Smooth muscle cell (in vitro differentiated cells): ENCODE data around the gene CLDND1. TPM values are rescaled to one million over a fixed set of nuclear protein-coding genes. Genes with fewer than 3 reads are reported as not detected.
A peak's percentile ranks its signal among the peaks of the same experiment; 100 is the strongest.

Experiments
- DNase-seq: peaks from one replicate; lab custom pipeline; 2025; ENCODE audit not compliant: unreplicated experiment; lab: John Stamatoyannopoulos, UW
- H2AFZ ChIP-seq: fragments of 200-600 bp; sonication (generic); 2 replicates; pipeline ENCODE4 v1.6.0; 2016; ENCODE audit warnings: antibody characterized with exemption, low read depth, mild to moderate bottlenecking
- H3F3A ChIP-seq: fragments of 200-600 bp; sonication (generic); 2 replicates; pipeline ENCODE4 v1.6.0; 2017; ENCODE audit warnings: antibody characterized with exemption, low read depth
- H3K27ac ChIP-seq: fragments of 200-600 bp; sonication (generic); 2 replicates; pipeline ENCODE4 v1.5.1; 2016; ENCODE audit warnings: low read depth, mild to moderate bottlenecking
- H3K27me3 ChIP-seq: fragments of 200-600 bp; sonication (generic); 2 replicates; pipeline ENCODE4 v1.6.1; 2016; ENCODE audit warnings: low read depth, mild to moderate bottlenecking
- H3K36me3 ChIP-seq: fragments of 200-600 bp; sonication (generic); 2 replicates; pipeline ENCODE4 v1.5.1; 2016; ENCODE audit warnings: low read depth
- H3K4me1 ChIP-seq: fragments of 200-600 bp; sonication (generic); 2 replicates; pipeline ENCODE4 v1.5.1; 2016; ENCODE audit warnings: low read depth
- H3K4me2 ChIP-seq: fragments of 200-600 bp; sonication (generic); 2 replicates; pipeline ENCODE4 v1.6.0; 2016; ENCODE audit warnings: mild to moderate bottlenecking
- H3K4me3 ChIP-seq: fragments of 200-600 bp; sonication (generic); 2 replicates; pipeline ENCODE4 v1.5.1; 2016; ENCODE audit warnings: mild to moderate bottlenecking
- H3K79me2 ChIP-seq: fragments of 200-600 bp; sonication (generic); 2 replicates; pipeline ENCODE4 v1.6.0; 2016; ENCODE audit warnings: low read depth, mild to moderate bottlenecking
- H3K9ac ChIP-seq: fragments of 200-600 bp; sonication (generic); 2 replicates; pipeline ENCODE4 v1.6.0; 2016; ENCODE audit warnings: low read depth
- H3K9me3 ChIP-seq: fragments of 200-600 bp; sonication (generic); replicated peaks from 2 replicates; pipeline ENCODE4 v1.5.1; 2016; ENCODE audit warnings: low read depth
- H4K20me1 ChIP-seq: fragments of 200-600 bp; sonication (generic); 2 replicates; pipeline ENCODE4 v1.6.0; 2016; ENCODE audit warnings: low read depth
- WGBS: methylation state at CpG from one replicate; pipeline ENCODE4 v1.1.7; 2016; ENCODE audit warnings: low lambda C conversion rate; 5-methylcytosine and 5-hydroxymethylcytosine counted together
- polyA plus RNA-seq: library from polyadenylated mRNA; unstranded; fragments of >200 nt; fragmentation: Nextera tagmentation; extraction: Ambion mirVana; gene quantifications from 2 replicates; pipeline ENCODE4 v1.2.1, GENCODE V29; 2016
- total RNA-seq: library from RNA; depleted of rRNA; stranded (reverse); fragments of >200 nt; gene quantifications from 2 replicates; pipeline ENCODE4 v1.2.3, GENCODE V29; 2014
- TF ChIP-seq, protein P1 (sequence below): fragments of 200-600 bp; sonication (generic); IDR thresholded peaks from 2 replicates; pipeline ENCODE4 v1.5.1; 2017; ENCODE audit warnings: borderline replicate concordance, mild to moderate bottlenecking, antibody characterized with exemption; ENCODE audit not compliant: insufficient read depth, poor library complexity, severe bottlenecking

The CLDND1 gene
- total and polyA plus RNA-seq, 2 experiments from 2014 or later, result 111 to 161 TPM

DNA sequence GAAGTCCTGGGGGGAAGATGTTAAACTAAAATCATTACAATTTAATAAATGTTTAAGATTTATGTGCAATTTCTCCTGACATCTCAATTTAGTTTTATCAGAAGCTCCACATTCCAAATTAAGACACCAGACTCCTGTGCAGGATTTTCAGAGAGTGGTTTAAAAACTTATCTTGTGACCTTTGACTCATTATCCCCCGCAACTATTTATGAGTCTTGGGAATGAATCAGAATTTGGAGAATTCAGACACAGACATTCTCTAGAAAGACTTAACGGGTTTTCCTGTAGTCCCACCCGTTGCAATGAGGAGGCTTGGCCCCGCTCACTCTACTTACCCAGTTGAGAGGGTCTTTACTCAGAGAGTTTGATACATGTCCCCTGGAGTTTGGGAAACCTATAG, 18.2 kb downstream of the CLDND1 start:
- TF ChIP-seq, protein P1, sequence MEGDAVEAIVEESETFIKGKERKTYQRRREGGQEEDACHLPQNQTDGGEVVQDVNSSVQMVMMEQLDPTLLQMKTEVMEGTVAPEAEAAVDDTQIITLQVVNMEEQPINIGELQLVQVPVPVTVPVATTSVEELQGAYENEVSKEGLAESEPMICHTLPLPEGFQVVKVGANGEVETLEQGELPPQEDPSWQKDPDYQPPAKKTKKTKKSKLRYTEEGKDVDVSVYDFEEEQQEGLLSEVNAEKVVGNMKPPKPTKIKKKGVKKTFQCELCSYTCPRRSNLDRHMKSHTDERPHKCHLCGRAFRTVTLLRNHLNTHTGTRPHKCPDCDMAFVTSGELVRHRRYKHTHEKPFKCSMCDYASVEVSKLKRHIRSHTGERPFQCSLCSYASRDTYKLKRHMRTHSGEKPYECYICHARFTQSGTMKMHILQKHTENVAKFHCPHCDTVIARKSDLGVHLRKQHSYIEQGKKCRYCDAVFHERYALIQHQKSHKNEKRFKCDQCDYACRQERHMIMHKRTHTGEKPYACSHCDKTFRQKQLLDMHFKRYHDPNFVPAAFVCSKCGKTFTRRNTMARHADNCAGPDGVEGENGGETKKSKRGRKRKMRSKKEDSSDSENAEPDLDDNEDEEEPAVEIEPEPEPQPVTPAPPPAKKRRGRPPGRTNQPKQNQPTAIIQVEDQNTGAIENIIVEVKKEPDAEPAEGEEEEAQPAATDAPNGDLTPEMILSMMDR, result no peak
- peak overlapping the region; percentile 75 for H3K4me2 ChIP-seq
- no peak overlapping the region for H3K9ac ChIP-seq
- H2AFZ ChIP-seq, result no peak overlapping the region
- H3K27me3 ChIP-seq, result no peaks in the 10 kb centered on the region
- H3K4me3 ChIP-seq, result no peak overlapping the region
- H3K4me1 ChIP-seq, result no peaks in the 10 kb centered on the region
- H3K79me2 ChIP-seq, result no peaks in the 10 kb centered on the region
- H3K36me3 ChIP-seq, result no peaks in the 10 kb centered on the region
- H4K20me1 ChIP-seq, result no peaks in the 10 kb centered on the region
- WGBS, result 13% methylated on average over 4 of the region's 4 CpGs
- H3K27ac ChIP-seq, result peak overlapping the region; percentile 76
- no peaks in the 10 kb centered on the region for H3K9me3 ChIP-seq
- no peaks in the 10 kb centered on the region for H3F3A ChIP-seq
- no peak for DNase-seq

DNA sequence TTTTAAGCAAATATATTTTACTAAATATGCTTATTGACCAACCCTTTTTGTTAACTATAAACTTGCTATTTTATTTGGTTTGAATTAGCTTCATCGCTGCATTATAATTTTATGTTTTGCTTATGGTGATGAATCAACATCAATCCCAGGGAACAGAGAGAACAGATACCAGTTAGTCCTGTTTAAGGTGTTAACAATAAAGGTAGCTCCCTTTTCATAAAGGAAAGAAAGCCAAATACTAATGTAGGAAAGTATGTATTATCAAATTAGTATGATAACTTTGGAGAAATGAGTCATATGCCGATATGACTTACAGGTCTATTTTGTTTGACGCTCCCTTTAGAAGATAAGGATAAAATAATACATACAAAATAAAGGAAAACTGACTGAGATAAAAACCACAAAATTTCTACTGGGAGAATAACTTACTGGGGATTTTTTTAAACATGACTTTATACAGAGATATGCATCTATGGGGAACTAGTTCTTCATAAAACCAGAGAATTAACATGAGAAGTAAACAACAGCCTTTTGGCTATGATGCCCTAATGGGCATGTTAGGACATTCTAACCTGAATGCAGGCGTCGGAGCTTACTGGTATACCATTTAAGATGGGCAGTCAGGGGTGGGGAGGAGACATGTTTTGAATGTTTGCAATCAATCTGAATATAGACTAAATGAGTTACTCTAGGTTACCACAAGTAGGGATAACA, 20.7 kb downstream of the CLDND1 start:
- WGBS, result 93% methylated on average over 5 of the region's 5 CpGs
- H4K20me1 ChIP-seq, result no peaks in the 10 kb centered on the region

DNA sequence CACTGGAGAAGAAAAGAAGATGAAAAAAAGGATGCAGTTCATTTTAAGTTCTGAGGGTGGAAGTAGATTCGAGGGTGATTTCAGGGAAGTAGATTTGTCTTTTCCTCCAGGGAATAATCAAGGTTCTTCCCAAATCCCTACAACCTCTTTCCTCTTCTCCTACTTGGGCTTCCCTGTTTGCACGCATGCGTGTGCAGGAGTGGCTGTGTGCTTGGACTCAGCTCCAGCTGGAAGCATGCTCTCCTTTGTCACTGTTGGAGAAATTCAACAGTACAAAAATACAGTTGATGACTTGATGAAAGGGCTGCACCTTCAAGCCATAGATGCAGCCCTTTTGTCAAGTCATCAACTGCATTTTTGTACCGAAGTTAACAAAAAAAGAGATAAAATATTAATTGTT, 21.4 kb downstream of the CLDND1 start:
- H3F3A ChIP-seq, result no peaks in the 10 kb centered on the region
- no peak overlapping the region for H2AFZ ChIP-seq
- no peak overlapping the region for H3K4me3 ChIP-seq
- no peaks in the 10 kb centered on the region for H3K9me3 ChIP-seq
- no peak overlapping the region for H3K27ac ChIP-seq
- H3K4me1 ChIP-seq, result no peaks in the 10 kb centered on the region
- DNase-seq, result no peak
- H4K20me1 ChIP-seq, result no peaks in the 10 kb centered on the region
- no peaks in the 10 kb centered on the region for H3K27me3 ChIP-seq
- H3K36me3 ChIP-seq, result no peaks in the 10 kb centered on the region
- WGBS, result 98% methylated on average over 4 of the region's 4 CpGs
- H3K79me2 ChIP-seq, result no peaks in the 10 kb centered on the region
- TF ChIP-seq, protein P1, result no peak
- no peak overlapping the region for H3K4me2 ChIP-seq
- no peak overlapping the region for H3K9ac ChIP-seq

More for the DNA sequence above, 20.7 kb downstream of the CLDND1 start:
- TF ChIP-seq, protein P1, result no peak
- Histone ChIP-seq H3K9me3 (no peaks in the 10 kb centered on the region), H3K79me2 (no peaks in the 10 kb centered on the region), H3K27me3 (no peaks in the 10 kb centered on the region), H3K4me2 (no peak overlapping the region), H2AFZ (no peak overlapping the region), H3K4me1 (no peaks in the 10 kb centered on the region), H3K27ac (no peak overlapping the region), H3F3A (no peaks in the 10 kb centered on the region), H3K9ac (no peak overlapping the region), H3K36me3 (no peaks in the 10 kb centered on the region), H3K4me3 (no peak overlapping the region)
- DNase-seq, result no peak

DNA sequence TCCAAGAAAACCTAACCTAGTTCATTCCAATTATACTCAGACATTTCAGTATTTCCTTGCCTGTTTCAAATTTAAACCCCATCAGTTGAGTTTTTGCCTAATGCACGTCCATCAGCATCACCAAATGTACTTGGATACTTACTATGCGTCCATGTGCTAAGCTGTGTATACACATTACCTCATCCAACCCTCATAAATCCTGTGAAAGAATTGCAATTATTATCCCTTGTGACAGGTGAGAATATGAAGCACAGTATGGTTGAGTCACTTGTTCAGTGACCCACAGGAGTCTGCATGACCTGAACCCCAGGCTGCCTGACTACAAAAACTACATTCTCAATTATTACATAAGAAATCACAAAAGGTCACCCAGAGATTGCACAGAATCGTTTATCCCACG, 22.7 kb downstream of the CLDND1 start:
- no peak overlapping the region for H2AFZ ChIP-seq
- no peak overlapping the region for H3K4me3 ChIP-seq
- no peak overlapping the region for H3K9ac ChIP-seq
- no peaks in the 10 kb centered on the region for H3K9me3 ChIP-seq
- H3K27me3 ChIP-seq, result no peaks in the 10 kb centered on the region
- H3K27ac ChIP-seq, result no peak overlapping the region
- no peaks in the 10 kb centered on the region for H3F3A ChIP-seq
- TF ChIP-seq, protein P1, result no peak
- H3K79me2 ChIP-seq, result no peaks in the 10 kb centered on the region
- WGBS, result 87% methylated on average over 4 of the region's 4 CpGs
- H3K4me1 ChIP-seq, result no peaks in the 10 kb centered on the region
- H4K20me1 ChIP-seq, result no peaks in the 10 kb centered on the region
- no peak overlapping the region for H3K4me2 ChIP-seq
- no peaks in the 10 kb centered on the region for H3K36me3 ChIP-seq
- DNase-seq, result no peak
